ENCODE results near the gene AZIN2.

DNA sequence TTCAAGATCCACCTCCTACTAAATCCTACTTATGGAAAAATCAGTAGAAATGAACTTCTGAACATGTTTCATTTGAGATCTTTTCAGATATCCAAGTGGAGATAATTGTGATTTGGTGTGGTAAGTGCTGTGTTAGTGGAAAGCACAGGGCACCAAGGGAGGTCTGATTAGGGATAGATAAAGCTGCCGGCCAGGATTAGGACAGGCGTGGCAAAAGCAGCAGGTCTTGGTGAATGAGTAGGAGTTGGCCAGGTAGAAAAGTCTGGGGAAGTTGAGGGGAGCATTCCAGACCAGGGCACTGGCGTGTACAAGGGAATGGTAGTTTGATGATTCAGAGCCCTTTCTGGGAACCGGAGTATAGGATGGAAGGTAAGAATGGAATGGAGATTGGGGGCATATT lies 47.8 kb downstream of the AZIN2 start:
- TF ChIP-seq EZH2 (IDR thresholded peaks at IDR 0.05) (no peak), POLR2AphosphoS5 (IDR thresholded peaks at IDR 0.05; ENCODE audit: borderline replicate concordance, low read depth, low read length) (no peak), FOXP2 (optimal IDR thresholded peaks at IDR 0.05; ENCODE audit: control extremely low read depth, extremely low read length, insufficient read depth) (no peak)

Data from SK-N-MC (cell line).